Adrenal gland (tissue), 5 donors: ENCODE results near the gene NPY.

Experiments used
- POLR2A ChIP-seq, 2 donors: fragments of 450-650 bp; IDR thresholded peaks; one replicate each; pipeline ENCODE4 v1.6.1; 2017; ENCODE audit warnings: antibody characterized with exemption in 2 of 2, mild to moderate bottlenecking in 2 of 2, moderate library complexity in 1 of 2
- TF ChIP-seq, protein P1 (sequence below), 6 experiments: fragments of 450-650 bp in 4 of 6; fragments of 200-600 bp in 2 of 6; sonication (generic) in 1 of 6; IDR thresholded peaks; 1 replicate in 5 of 6; 2 replicates in 1 of 6; pipeline versions ENCODE4 v1.5.1 to v1.8.0; 2016 to 2021; ENCODE audit warnings: antibody characterized with exemption in 6 of 6, mild to moderate bottlenecking in 2 of 6, moderate library complexity in 1 of 6
- donor health status: DM: no; HTN: no; CAD: no.

DNA sequence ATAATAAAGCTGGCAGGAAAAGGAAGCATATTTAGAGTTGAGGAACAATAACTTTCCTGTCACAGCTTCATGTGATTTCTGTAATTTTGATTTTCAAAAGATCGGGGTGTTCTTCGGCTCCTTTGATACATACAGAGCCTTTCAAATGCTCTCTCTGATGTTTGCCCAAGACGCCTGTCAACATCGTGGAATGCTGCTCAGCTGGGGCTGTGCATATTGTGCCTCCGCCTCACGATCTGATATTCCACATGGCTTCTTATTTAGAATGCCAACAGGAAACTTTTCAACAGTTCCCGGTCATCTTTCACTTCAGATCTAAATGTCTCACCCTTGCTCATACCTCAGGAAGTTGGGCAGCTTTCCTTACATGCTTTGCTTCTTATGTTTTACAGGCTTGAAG lies 7.3 kb downstream of the NPY start:
- TF ChIP-seq, protein P1, sequence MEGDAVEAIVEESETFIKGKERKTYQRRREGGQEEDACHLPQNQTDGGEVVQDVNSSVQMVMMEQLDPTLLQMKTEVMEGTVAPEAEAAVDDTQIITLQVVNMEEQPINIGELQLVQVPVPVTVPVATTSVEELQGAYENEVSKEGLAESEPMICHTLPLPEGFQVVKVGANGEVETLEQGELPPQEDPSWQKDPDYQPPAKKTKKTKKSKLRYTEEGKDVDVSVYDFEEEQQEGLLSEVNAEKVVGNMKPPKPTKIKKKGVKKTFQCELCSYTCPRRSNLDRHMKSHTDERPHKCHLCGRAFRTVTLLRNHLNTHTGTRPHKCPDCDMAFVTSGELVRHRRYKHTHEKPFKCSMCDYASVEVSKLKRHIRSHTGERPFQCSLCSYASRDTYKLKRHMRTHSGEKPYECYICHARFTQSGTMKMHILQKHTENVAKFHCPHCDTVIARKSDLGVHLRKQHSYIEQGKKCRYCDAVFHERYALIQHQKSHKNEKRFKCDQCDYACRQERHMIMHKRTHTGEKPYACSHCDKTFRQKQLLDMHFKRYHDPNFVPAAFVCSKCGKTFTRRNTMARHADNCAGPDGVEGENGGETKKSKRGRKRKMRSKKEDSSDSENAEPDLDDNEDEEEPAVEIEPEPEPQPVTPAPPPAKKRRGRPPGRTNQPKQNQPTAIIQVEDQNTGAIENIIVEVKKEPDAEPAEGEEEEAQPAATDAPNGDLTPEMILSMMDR (IDR thresholded peaks at IDR 0.05): no peak
- no peak for TF ChIP-seq POLR2A (IDR thresholded peaks at IDR 0.05)
